GM18508 (cell line): ENCODE measurements around the gene CEP152.

Source experiments
- ATAC-seq: cut with Tn5 transposase; IDR thresholded peaks from one replicate; pipeline ENCODE4 v1.9.1; 2021; ENCODE audit warnings: moderate number of reproducible peaks; ENCODE audit not compliant: insufficient read depth, unreplicated experiment

CEP152 gene

DNA sequence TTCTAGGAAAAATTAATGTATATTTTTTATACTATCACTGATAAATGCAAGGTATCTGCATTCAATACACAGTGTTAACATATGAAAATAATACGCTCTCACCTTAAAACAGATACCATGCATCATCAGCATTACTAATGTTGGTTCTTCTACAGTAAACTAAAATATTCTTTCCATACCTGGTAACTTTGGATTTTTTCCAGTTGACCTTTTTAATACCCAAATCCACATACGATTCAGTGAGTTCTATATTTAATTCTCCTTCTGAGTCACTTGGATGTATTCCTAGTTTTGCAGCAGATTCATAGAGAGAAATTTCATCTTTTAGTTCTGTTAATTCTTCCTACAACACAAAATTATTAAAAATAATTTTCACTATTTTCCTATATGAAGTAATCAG, 29.9 kb downstream of the CEP152 start:
- ATAC-seq, result no peak

DNA sequence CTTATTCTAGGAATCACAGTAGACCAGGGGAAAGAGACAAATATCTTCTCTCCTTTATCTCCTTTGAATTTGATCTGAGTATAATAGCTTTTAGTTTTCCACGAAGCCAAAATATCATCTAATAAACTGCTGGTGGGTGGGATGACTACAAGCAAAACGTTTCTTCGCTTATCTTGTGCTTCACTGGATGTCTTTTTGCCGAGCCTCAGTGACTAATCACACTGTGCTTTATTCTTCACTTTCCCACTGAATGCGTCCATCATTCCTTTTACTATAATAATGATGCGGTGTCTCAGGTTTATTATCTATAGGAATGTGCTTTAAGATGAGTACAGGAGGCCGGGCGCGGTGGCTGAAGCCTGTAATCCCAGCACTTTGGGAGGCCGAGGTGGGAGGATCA, 32.5 kb downstream of the CEP152 start:
- ATAC-seq, result no peak

DNA sequence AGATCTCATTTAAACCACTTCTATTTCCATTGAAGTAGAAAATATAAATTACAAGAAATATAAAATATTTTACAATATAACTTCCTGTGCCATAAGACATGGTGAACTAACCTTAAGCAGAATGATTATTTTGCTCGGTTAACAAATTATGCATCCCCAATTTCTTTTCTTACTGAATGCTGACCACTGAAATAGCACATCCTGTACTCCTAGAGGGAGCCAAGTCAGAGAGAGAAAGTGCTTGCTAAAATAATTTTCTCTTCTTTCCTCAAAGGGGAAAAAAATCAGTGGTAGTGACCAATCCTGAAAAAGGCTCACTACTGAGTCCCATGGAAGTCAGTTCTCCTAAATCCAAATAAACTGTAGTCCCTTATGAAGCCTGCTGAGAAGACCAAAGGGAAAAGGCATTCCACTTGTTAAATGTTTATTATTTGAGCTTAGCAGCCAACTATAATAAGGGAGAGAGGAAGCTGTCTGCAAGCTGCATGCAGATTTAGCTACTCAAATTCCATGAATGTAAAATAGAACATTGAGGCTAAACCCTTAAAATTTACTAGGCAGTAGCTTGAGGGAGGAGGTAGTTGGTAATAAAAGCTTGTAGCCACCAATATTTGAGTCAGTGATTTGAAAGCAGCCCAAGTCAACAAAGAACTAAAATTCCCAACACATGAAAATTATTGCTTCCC, 33.1 kb downstream of the CEP152 start:
- no peak for ATAC-seq

DNA sequence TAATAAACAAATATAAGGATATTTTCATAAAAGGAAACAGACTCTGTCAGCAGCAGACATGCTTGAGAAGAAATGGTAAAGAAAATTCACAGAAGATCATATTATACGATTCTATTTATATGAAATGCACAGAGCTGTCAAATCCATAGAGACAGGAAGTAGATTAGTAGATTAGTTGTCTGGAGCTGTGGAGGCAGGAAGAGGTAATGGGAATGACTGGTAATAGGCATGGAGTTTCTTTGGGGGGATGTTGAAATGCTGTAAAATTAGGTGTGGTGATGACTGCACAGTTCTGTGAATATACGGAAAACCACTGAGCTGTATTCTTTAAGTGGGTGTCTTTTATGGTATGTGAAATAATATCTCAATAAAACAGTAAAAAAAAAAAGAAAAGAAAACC, 35.3 kb downstream of the CEP152 start:
- no peak for ATAC-seq

DNA sequence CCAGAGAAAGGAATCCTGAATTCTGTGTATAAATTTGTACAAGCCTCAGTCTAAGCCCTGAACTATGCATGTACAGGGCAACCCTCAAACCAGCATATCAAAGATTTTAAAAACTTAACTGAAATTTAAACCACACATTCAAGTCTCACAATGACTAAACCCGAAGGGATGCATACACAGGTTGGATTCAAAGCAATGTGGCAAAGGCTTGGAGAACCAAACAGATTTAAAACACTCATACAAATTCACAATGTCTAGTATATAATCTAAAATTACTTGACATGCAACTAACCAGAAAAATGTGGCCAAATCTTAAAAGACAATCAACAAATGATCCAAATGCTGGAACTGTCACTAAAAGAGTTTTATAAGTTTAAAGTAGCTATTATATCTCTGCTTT, 36.4 kb downstream of the CEP152 start:
- no peak for ATAC-seq

DNA sequence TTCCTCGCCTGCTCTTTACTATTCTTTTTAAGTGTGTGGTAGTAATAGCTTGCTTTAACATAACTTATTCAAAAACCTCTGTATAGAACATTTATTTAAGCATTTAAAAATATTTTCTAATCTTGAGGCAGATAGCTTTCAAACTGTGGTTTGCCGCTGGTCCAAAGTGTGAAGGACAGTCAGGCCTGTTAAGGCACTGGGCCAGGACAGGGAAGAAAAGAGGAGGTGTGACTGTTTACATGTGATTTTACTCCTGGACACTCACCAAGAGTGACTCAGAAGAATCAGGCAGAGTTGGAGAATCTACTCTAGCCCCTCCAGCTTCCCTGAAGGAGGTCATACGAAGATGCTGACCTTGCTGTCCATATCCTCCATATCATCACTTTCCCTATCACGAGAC, 44.7 kb downstream of the CEP152 start:
- no peak for ATAC-seq

DNA sequence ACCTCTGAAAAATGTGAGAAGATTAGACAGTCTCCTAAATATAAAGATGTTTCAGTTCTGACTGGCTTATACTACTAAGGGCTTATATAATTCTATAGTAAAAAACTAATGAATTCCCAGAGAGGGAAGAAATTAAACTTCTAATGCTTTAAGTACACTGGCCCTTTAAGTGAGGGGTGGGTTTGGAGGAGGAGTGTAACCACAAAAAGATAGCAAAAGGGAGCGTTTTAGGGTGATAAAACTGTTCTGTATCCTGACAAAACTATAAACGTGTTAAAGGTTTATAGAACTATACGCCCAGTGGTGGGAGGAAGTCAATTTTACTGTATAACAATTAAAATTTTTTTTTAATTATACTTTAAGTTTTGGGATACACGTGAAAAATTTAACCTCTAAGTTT, 45.8 kb downstream of the CEP152 start:
- ATAC-seq, result no peak

DNA sequence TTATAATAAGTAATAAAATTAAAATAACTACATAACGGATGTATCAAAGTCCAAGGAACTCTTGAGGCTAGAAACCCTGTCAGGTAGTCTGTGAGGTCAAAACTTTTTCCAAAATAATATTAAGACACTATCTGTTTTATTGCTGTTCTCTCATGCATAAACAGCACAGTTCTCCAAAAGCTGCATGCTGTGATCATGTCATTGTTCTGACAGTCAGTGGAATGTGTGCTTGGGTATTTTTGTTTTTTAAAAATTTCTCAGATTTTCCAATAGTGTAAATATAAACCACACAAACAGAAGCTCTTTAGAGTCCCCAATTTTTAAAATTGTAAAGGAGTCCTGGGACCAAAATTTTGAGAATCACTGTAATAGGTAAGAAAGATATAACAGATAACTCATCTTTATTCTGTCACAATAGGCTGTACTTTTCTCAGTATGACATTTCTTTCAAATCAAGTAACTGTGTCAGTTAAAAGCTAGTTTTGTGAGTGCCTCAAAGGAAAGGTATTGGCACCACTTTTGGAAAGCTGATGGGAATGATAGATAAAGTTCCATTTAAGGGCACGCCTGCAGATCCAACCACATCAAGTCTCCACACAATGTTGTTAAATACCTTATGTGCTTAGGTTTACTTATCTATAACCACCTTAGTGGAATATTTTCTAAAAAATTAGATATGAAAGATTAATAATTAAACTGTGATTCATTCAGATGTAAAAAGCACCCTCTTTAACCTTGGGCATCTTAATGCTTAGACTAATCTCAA, 49.3 kb downstream of the CEP152 start:
- no peak for ATAC-seq

DNA sequence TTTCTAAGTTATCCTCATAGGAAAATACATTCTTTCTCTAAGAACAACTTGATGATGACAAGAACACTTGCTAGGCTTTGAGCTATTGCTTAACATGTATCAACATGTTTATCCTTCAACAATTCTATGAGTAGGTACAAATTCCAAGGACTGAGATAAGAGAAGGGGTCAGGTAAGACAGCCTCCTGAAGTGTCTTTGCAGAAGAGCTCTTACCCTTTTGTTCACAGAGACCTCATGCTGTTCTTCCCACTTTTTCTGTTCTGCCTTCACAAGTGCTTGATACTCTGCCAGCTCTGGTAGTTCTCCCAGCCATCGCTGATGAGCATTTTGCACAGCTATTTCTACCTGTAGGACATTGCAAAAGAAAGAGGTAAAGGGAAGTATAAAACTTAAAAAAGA, 50.9 kb downstream of the CEP152 start:
- no peak for ATAC-seq

DNA sequence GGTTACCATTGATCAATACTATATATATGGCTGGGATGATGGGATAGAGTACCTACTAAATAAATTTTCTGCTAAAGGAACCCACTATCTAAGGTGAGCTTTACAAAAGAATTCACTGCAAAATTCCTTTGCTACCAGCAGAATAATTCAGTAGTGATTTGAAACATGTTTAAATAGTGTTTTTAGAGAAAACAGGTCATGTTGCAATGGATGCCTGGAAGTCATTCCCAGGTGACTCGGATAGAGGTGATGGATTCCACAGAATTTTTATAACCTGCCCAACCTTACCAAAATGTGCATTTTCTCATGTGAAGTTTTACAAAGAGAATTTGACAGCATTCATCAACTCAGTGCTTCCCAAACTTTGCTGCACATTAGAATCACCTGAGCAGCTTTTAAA, 53.2 kb downstream of the CEP152 start:
- no peak for ATAC-seq

DNA sequence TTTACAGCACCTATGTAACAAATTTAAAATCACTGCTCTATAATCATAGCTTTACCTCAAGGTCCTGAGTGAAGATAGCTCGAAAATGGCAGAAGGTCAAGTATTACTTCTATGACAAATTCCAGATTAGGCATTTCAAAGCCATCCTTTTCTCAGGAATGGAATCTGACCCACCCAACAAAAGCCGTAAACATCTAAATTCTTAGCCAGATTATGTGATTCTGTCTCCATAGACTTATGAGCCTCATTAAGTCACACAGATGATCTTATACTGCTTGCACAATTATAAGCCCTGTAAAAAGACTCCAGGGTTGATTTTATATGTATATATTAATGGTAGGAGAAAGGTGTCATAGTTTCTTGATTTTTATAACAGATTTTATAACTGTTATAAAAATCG, 56.9 kb downstream of the CEP152 start:
- no peak for ATAC-seq

DNA sequence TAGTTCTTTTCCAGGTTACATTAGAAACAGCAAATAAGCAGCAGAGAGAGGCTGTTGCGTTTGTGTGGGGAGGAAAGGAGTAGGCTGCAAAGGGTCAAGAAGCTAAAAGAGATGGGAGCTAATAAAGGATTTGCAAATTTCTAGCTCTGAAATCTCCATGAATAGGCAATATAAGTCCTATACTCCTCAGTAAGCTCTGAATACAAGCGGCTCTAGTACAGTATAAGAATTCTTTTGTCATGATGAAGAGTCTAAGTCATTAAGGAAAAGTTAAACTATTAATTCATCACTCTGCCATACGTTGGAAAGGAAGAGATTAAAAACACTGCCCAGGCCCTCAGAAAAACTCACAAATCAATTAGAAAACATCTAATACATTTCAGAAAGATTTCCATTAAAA, 59.3 kb downstream of the CEP152 start:
- ATAC-seq, result no peak

DNA sequence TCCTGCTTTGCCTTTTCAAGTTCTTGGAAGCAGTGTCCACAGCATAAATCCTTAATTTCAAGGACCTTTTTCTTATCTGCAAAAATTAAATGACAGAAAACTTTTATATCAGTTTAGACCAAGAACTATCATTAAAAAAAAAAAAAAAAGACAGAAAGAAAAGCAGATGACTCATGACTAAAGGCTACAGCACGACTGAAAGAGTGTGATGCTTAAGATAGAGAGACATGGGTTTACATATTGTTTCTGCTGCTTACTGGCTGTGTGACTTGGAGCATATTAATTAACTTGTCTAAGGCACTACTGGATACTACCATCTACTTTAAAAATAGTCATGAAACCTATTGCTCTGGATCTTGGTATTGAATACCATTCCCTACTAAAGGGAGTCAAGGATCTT, 62.3 kb downstream of the CEP152 start:
- ATAC-seq, result no peak

DNA sequence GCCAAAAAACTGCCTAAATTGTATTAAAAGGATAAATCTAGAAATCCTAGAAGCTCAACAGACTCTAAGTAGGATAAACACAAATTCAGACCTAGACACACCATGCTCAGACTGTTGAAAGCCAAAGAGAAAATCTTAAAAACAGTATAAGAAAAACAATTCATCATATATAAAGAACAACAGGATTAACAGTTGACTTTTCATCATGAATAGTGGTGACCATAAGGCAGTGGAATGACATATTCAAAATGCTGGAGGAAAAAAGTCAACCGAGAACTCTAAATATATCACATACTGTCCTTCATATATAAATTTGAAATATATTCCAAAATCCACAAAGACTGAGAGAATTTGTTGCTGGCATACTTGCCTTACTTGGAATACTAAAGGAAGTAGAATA, 77.3 kb downstream of the CEP152 start:
- ATAC-seq, result no peak

DNA sequence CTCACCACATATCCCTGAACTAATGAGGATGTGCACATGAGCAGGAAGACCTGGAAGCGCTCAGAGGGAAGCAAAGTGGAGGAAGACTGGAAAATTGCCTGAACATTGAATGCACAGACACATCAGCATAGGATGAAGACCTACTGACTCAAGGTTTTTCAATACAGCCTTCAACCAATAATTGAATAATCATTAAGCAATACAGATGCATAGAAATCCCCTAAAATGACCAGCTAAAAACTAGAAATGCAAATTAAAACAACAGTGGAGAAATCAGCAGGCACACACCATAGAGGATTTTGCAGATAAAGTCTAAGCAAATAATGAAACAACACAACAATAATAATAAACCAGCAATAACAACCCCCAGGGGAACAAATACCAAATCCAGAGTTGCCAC, 80.4 kb downstream of the CEP152 start:
- ATAC-seq, result no peak

DNA sequence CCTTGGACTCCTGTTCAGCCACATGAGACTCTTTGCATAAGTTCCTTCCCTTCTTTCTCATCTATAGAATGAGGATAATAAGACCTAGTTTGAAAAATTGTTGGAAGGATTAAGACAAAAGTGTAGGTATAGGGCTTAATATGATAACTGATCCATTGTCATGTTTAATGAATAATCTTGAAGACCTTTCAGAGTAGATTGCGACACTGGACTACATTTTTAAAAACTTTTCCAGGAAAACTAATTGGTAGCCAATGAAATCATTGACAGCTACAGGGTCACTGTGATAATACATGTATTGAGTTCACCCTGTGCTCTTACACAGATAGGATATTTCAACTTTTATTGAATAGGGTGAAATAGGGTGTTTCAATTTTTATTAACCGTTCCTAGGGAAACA, 86.9 kb downstream of the CEP152 start:
- ATAC-seq, result no peak

DNA sequence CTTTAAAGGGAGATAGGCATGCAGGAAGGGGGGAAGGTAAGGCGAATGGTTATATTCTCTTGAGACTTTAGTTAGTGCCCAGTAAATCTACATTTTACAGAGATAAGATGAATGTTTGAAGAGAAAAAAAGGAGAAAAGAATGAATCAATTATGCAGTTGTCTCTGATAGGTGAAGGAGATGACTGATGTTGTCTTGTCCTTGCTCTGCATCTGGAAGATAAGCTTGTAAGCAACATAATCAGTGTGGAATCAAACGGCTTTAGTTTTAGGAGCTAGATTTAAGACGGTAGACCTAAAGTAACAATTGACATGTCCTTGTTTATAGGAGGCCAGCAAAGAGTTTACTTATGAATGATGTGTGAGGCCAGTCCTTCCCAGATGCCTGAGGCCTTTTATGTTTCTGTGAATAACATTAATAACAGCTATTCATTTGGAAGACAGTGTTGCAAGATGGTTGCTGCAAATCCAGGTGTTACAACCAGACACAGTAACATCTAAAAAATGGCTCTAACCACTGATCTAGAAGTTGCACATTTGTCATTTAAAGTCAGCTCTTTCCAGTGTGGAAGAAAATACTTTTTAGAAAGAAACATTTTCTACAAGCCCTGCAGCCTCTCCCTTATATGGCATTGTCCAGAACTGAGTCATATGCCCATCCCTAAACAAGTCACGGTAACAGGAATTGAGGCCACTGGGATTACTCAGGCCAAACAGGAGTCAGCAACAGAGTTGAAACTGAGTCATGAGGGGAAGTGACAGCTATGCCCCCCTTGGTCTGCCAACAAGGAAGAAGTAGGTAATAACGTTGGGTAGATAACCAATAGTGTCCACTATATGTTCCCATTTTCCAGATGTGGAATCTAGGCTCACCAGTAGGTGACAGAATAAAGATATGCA, 87.9 kb downstream of the CEP152 start:
- no peak for ATAC-seq

DNA sequence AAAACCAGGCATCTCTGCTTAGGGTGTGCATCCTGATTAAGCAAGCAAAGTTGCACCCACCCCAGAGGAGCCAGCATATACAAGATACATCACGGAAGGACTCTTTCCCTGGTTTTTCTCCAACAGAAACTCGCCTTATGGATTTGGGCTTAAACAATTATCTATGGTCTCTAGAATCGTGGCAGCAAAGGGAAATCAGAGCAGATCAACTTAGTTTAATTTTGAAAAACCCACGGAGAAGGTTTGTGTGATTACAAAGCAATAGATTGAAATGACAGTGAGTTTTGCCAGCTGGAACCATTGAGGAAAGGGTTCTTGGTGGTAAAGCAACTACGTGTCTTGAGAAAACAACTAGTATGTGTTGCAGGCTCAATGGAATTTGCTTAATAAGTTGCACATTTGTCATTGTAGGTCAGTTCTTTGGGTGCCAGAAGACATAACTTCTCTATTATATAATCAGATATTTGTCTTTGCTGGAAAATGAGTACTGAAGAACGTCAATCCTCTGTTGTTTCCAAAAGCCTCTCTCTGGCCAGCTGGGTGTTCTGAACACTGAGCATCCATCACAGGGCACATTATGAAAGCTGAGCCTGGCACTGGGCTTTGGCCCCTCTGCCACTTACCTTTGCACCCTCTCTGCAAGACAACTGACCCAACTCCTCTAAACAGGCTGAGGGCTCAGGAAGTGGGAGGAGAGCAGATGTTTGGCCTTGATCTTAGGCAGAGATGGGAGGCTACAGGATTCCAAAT, 89.6 kb downstream of the CEP152 start:
- no peak for ATAC-seq

DNA sequence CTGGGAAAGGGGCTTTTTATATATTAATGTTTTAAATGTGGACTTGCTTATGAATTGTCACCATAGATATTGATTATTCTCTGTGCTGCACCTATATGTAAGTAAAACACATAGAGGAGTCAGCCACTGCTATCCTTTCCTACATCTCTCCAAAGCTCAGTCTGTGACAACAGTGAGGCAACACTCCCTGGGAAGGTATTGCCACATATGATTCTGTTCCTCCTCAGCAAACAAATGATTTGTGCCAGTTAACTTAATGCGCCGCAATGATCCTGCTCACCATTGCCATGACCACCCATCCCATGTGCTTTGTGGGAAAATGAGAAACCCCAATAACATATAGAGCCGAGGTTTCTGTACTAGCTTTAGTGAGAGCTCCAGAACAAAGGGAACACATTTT, 90.2 kb downstream of the CEP152 start:
- ATAC-seq, result no peak

DNA sequence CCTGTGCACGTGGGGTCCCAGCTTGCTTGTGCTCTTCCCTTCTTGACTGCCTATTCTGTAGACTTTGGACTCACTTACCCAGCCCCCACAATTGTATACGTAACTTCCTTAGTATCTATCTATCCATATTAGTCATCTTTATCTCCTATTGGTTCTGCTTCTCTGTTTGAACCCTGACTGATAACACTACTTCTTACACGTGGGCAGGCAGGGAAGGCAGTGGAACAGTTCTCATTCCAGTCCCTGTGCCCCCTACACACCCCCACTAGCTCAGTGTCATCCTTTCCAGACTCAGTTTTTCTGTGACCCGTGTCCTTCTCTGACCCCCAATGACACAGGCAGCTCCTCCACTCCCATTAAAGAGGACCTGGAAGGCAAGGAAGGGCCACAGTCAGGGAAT, 91.2 kb downstream of the CEP152 start:
- no peak for ATAC-seq

DNA sequence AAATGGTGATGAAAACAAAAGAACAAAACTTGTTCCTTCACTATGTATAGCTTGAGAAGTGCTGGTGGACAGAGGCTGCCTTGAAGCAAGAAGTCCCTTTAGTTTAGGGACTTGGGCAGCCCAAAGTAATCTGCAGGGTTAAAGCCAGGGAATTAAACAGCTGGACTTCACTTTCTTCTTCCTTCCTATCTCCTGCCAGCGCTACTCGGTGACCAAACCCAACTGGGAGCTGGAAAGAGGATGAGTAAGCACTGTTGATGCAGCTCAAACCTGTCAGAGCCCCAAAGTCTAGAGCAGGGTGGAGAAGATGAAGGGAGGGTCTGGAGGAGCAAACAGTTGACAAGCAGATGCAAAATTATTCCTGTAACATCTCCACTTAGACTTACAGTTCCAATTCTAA, 92.2 kb downstream of the CEP152 start:
- no peak for ATAC-seq
